Measurements from ENCODE around the gene KCNQ1OT1. TPM values are rescaled to one million over a fixed set of nuclear protein-coding genes. Genes with fewer than 3 reads are reported as not detected.

KCNQ1OT1 gene
- total and polyA plus RNA-seq, 2 of the 4 experiments (the other 2 are of a cell fraction): 0.14 to 2.0 TPM

DNA sequence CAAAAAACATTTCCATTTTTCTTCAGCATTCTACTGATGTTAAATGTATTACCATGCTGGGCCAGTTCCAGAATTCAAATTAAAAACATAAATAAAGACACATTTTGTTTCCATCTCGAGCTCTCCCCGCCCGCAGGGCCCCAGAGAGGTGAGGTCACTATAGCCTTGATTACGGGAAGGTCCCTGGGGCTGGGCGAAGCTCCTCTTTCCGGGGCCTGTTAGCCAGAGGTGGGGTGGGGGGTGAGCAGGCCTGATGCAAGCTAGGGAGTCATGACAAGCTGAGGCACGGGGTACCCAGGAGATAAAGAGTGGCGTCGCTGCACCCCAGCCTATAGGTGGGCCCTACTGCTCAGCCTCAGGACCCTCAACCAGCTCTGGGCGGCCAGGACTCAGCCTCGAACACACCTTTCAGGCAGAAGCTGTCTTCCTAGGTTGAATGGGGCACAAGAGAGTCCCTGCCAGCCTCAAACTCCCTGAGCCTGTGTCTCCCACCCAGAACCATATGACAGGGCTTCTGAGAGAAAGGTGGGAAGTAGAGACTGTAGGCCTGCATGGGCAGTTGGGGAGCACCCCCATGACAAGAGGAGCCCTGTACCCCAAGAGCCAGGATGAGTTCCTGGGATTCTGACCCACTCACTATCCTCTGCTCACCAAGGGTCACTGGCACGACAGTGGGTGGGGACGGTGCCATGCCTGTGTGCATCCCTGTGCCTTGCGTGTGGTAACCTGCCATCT is 34.8 kb downstream of the KCNQ1OT1 start:
- POLR2A ChIA-PET (ENCODE audit: unreplicated experiment): no interaction called here
- no peak overlapping the region for H3K18ac ChIP-seq (ENCODE audit: low read depth, low read length)

More for the DNA sequence above, 34.8 kb downstream of the KCNQ1OT1 start:
- Histone ChIP-seq H2BK5ac (ENCODE audit: low read depth, low read length, poor library complexity, severe bottlenecking) (no peak overlapping the region), H4K5ac (ENCODE audit: low read depth, low read length) (no peak overlapping the region), H3K4ac (ENCODE audit: low read depth, low read length) (no peak overlapping the region), H3K4me2 (ENCODE audit: low read depth, low read length) (no peak overlapping the region), H3K56ac (ENCODE audit: extremely low read depth, insufficient read depth, low read length) (no peak overlapping the region), H4K20me1 (ENCODE audit: insufficient read depth, low read length) (peaks cover 37% of the 10 kb centered on the region), H3K9ac (ENCODE audit: low read depth, low read length) (no peak overlapping the region), H3K23ac (ENCODE audit: low read depth, low read length) (no peak overlapping the region), H3K36me3 (ENCODE audit: control insufficient read depth, insufficient read depth, low read length) (peaks cover 13% of the 10 kb centered on the region), H3K27me3 (ENCODE audit: control insufficient read depth, insufficient read depth, low read length) (peaks cover 4% of the 10 kb centered on the region; the same call in 1 of the 2 replicates), H3K14ac (replicated peaks; ENCODE audit: low read depth, low read length) (no peak overlapping the region), H3K4me1 (ENCODE audit: control insufficient read depth, insufficient read depth, low read length) (no peaks in the 10 kb centered on the region), H3K27ac (ENCODE audit: insufficient read depth, low read length) (no peak overlapping the region), H2BK15ac (ENCODE audit: low read depth, low read length) (no peak overlapping the region), H3K9me1 (ENCODE audit: insufficient read depth, low read length) (no peaks in the 10 kb centered on the region), H4K91ac (ENCODE audit: insufficient read depth, low read depth, low read length) (no peak overlapping the region), H4K8ac (ENCODE audit: low read depth in 2 of 2, low read length in 2 of 2) (no peak overlapping the region), H2AFZ (replicated peaks; ENCODE audit: low read length, poor library complexity) (no peak overlapping the region), H2AK9ac (replicated peaks; ENCODE audit: low read depth, low read length, poor library complexity) (peak overlapping the region; percentile 77), H2BK120ac (ENCODE audit: low read depth, low read length) (no peak overlapping the region), H3K79me1 (ENCODE audit: low read depth in 1 of 2, low read length in 2 of 2) (peaks cover 5 to 31% of the 10 kb centered on the region in 2 experiments; a peak in 1 of 4 replicates), H2AK5ac (ENCODE audit: low read depth, low read length) (no peak overlapping the region), H3K9me3 (ENCODE audit: control insufficient read depth, insufficient read depth, low read length) (peaks cover 30% of the 10 kb centered on the region), H2BK20ac (ENCODE audit: low read depth, low read length) (no peak overlapping the region), H3K4me3 (ENCODE audit: insufficient read depth, low read depth, low read length) (no peak overlapping the region)
- ATAC-seq (ENCODE audit: low read depth): no peak
- dilution Hi-C loops (cut with HindIII; ENCODE audit: low sequenced_read_pairs, unreplicated experiment) (no loop called here), in situ Hi-C loops (cut with MboI; ENCODE audit: low sequenced_read_pairs) (no loop called here), intact Hi-C loops (cut with micrococcal nuclease) (no loop called here)
- no peak for DNase-seq
- CTCF ChIA-PET: no interaction called here
- WGBS, 2 experiments (ENCODE audit: extremely low coverage in 2 of 2, insufficient read length in 1 of 2): 95% methylated on average over 6 of the region's 14 CpGs; no CpG with 5 or more reads in 1 of the 2 experiments
- TF ChIP-seq NFE2L2 (IDR thresholded peaks at IDR 0.05; ENCODE audit: low read depth, low read length) (no peak), CEBPB (IDR thresholded peaks at IDR 0.05; ENCODE audit: low read depth, low read length) (no peak), MAFK (IDR thresholded peaks at IDR 0.05; ENCODE audit: low read depth, low read length) (no peak), RCOR1 (IDR thresholded peaks at IDR 0.05; ENCODE audit: insufficient replicate concordance, low read length) (no peak), RFX5 (IDR thresholded peaks at IDR 0.05; ENCODE audit: low read depth, low read length) (no peak), CTCF (conservative IDR thresholded peaks at IDR 0.05; ENCODE audit: low read depth, low read length) (no peak)
- TF ChIP-seq, protein P1, sequence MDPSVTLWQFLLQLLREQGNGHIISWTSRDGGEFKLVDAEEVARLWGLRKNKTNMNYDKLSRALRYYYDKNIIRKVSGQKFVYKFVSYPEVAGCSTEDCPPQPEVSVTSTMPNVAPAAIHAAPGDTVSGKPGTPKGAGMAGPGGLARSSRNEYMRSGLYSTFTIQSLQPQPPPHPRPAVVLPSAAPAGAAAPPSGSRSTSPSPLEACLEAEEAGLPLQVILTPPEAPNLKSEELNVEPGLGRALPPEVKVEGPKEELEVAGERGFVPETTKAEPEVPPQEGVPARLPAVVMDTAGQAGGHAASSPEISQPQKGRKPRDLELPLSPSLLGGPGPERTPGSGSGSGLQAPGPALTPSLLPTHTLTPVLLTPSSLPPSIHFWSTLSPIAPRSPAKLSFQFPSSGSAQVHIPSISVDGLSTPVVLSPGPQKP (IDR thresholded peaks at IDR 0.05; ENCODE audit: borderline replicate concordance, low read depth, low read length): no peak
- no TSS peak for BruUV-seq (replicated peaks)
